Mesenchymal stem cell (in vitro differentiated cells and primary cell): Measurements from ENCODE around the gene SRCAP.
A peak's percentile ranks its signal among the peaks of the same experiment; 100 is the strongest.

Source experiments
- DNase-seq: peaks from one replicate; pipeline ENCODE4 v3.0.0-alpha.2; 2013
- H2AFZ ChIP-seq: one replicate; pipeline ENCODE4 v1.6.1; 2013; ENCODE audit warnings: low read depth, mild to moderate bottlenecking, control low read depth, inconsistent platforms, low read length, moderate library complexity
- H2AK5ac ChIP-seq: 2 replicates; pipeline ENCODE4 v1.6.1; 2013; ENCODE audit warnings: low read length, moderate library complexity, mild to moderate bottlenecking, inconsistent platforms; ENCODE audit not compliant: severe bottlenecking
- H2BK120ac ChIP-seq: one replicate; pipeline ENCODE4 v1.6.1; 2013; ENCODE audit warnings: low read depth, mild to moderate bottlenecking, inconsistent platforms, low read length, moderate library complexity
- H2BK12ac ChIP-seq, 2 experiments: one replicate each; pipeline ENCODE4 v1.6.1; 2013; ENCODE audit warnings: inconsistent platforms in 2 of 2, low read length in 2 of 2, mild to moderate bottlenecking in 2 of 2, moderate library complexity in 2 of 2, control low read depth in 1 of 2
- H2BK15ac ChIP-seq: one replicate; pipeline ENCODE4 v1.6.1; 2013; ENCODE audit warnings: mild to moderate bottlenecking, low read depth, inconsistent platforms; ENCODE audit not compliant: poor library complexity, severe bottlenecking
- H2BK5ac ChIP-seq: 2 replicates; pipeline ENCODE4 v1.6.1; 2013; ENCODE audit warnings: low read depth, mild to moderate bottlenecking, low read length, control low read depth, inconsistent platforms; ENCODE audit not compliant: poor library complexity, severe bottlenecking
- H3K14ac ChIP-seq, 2 experiments: one replicate each; pipeline ENCODE4 v1.6.1; 2013; ENCODE audit warnings: inconsistent platforms in 2 of 2, low read length in 2 of 2, control low read depth in 1 of 2, mild to moderate bottlenecking in 1 of 2, moderate library complexity in 1 of 2
- H3K18ac ChIP-seq, 2 experiments: one replicate each; pipeline ENCODE4 v1.6.1; 2013; ENCODE audit warnings: inconsistent platforms in 2 of 2, low read length in 2 of 2, control low read depth in 1 of 2, low read depth in 1 of 2, mild to moderate bottlenecking in 1 of 2
- H3K23ac ChIP-seq, 2 experiments: one replicate each; pipeline ENCODE4 v1.6.1; 2013; ENCODE audit warnings: inconsistent platforms in 2 of 2, low read length in 2 of 2, mild to moderate bottlenecking in 2 of 2, moderate library complexity in 2 of 2, control low read depth in 1 of 2
- H3K27ac ChIP-seq: 2 replicates; pipeline ENCODE4 v1.5.1; 2013; ENCODE audit warnings: mild to moderate bottlenecking, moderate library complexity, low read length, control low read depth, inconsistent platforms; ENCODE audit not compliant: poor library complexity, severe bottlenecking
- H3K27me3 ChIP-seq, 2 experiments: 2 replicates each; pipeline versions ENCODE4 v1.6.1 to v1.7.0; 2013; ENCODE audit warnings: low read length in 2 of 2, mild to moderate bottlenecking in 2 of 2, moderate library complexity in 2 of 2, control low read depth in 1 of 2, inconsistent platforms in 1 of 2; ENCODE audit not compliant: control insufficient read depth in 1 of 2, insufficient read depth in 1 of 2
- H3K36me3 ChIP-seq, 2 experiments: 2 replicates each; pipeline versions ENCODE4 v1.6.1 to v1.7.0; 2013; ENCODE audit warnings: low read length in 2 of 2, control low read depth in 1 of 2, inconsistent platforms in 1 of 2, low read depth in 1 of 2, mild to moderate bottlenecking in 1 of 2; ENCODE audit not compliant: insufficient read depth in 2 of 2, control insufficient read depth in 1 of 2
- H3K4ac ChIP-seq, 2 experiments: one replicate each; pipeline ENCODE4 v1.6.1; 2013; ENCODE audit warnings: inconsistent platforms in 2 of 2, low read length in 2 of 2, mild to moderate bottlenecking in 2 of 2, moderate library complexity in 2 of 2, control low read depth in 1 of 2, low read depth in 1 of 2
- H3K4me1 ChIP-seq: 2 replicates; pipeline ENCODE4 v1.6.1; 2013; ENCODE audit warnings: low read depth, low read length, control low read depth; ENCODE audit not compliant: control insufficient read depth, insufficient read depth
- H3K4me2 ChIP-seq: 2 replicates; pipeline ENCODE4 v1.6.1; 2013; ENCODE audit warnings: low read length, mild to moderate bottlenecking, inconsistent platforms; ENCODE audit not compliant: poor library complexity, severe bottlenecking
- H3K4me3 ChIP-seq, 2 experiments: 2 replicates each; pipeline versions ENCODE4 v1.5.1 to v1.7.0; 2013; ENCODE audit warnings: low read length in 2 of 2, mild to moderate bottlenecking in 2 of 2, control low read depth in 1 of 2, low read depth in 1 of 2; ENCODE audit not compliant: insufficient read depth in 1 of 2
- H3K79me1 ChIP-seq: replicated peaks from 2 replicates; pipeline ENCODE4 v1.6.1; 2013; ENCODE audit warnings: mild to moderate bottlenecking, control low read depth, low read length, inconsistent platforms; ENCODE audit not compliant: poor library complexity, severe bottlenecking
- H3K9ac ChIP-seq: 2 replicates; pipeline ENCODE4 v1.7.0; 2013; ENCODE audit warnings: mild to moderate bottlenecking, low read length, moderate library complexity
- H3K9me3 ChIP-seq: 2 replicates; pipeline ENCODE4 v1.7.0; 2013; ENCODE audit warnings: mild to moderate bottlenecking, low read length; ENCODE audit not compliant: control insufficient read depth
- H4K8ac ChIP-seq: one replicate; pipeline ENCODE4 v1.6.1; 2013; ENCODE audit warnings: inconsistent platforms, mild to moderate bottlenecking, low read length, moderate library complexity
- H4K91ac ChIP-seq: one replicate; pipeline ENCODE4 v1.6.1; 2013; ENCODE audit warnings: mild to moderate bottlenecking, low read length, inconsistent platforms
- WGBS: methylation state at CpG from one replicate; pipeline ENCODE4 v1.1.7; 2013; ENCODE audit warnings: mixed read lengths; 5-methylcytosine and 5-hydroxymethylcytosine counted together

SRCAP gene

GRCh38 chr16:30698139-30698815 lies 694 bp upstream of the SRCAP start:
- Histone ChIP-seq H2BK15ac (peak overlapping the region; percentile 100), H3K27me3 (no peaks in the 10 kb centered on the region), H3K9me3 (no peaks in the 10 kb centered on the region), H3K79me1 (peaks cover 4% of the 10 kb centered on the region), H3K4me3 (peak overlapping the region; percentile 98 to 99), H3K23ac (peak overlapping the region in 1 of 2 experiments; percentile 99), H3K36me3 (peaks cover 21 to 32% of the 10 kb centered on the region in 2 experiments), H2BK12ac (peak overlapping the region in 1 of 2 experiments; percentile 45), H2AK5ac (peak overlapping the region; percentile 73), H3K4me1 (peaks cover 9% of the 10 kb centered on the region), H4K91ac (peak overlapping the region; percentile 100), H3K27ac (peak overlapping the region; percentile 100), H3K9ac (peak overlapping the region; percentile 100), H3K14ac (peak overlapping the region; percentile 81 to 100), H2AFZ (peak overlapping the region; percentile 83), H3K4ac (peak overlapping the region; percentile 99 to 100), H3K4me2 (peak overlapping the region; percentile 94), H4K8ac (peak overlapping the region; percentile 100), H2BK120ac (peak overlapping the region; percentile 91), H3K18ac (peak overlapping the region; percentile 100), H2BK5ac (peak overlapping the region; percentile 100)
- peak; percentile 97 for DNase-seq
- WGBS, result 1% methylated on average over 29 of the region's 76 CpGs

- no peak overlapping the region for H2BK12ac ChIP-seq
- H3K79me1 ChIP-seq, result peaks cover 11% of the 10 kb centered on the region
- no peak overlapping the region for H2BK120ac ChIP-seq
- no peak overlapping the region for H3K18ac ChIP-seq
- H3K23ac ChIP-seq, result no peak overlapping the region
- H3K9me3 ChIP-seq, result no peaks in the 10 kb centered on the region
- no peak overlapping the region for H2BK5ac ChIP-seq
- H3K27me3 ChIP-seq, result no peaks in the 10 kb centered on the region
- H2AFZ ChIP-seq, result no peak overlapping the region
- H3K36me3 ChIP-seq, result peaks cover 29 to 44% of the 10 kb centered on the region in 2 experiments
- 71% methylated on average over 6 of the region's 8 CpGs for WGBS
- peak overlapping the region; percentile 100 for H3K9ac ChIP-seq
- peak overlapping the region; percentile 82 for H3K27ac ChIP-seq
- no peak for DNase-seq
- H3K4me2 ChIP-seq, result peak overlapping the region; percentile 94
- peaks cover 8% of the 10 kb centered on the region for H3K4me1 ChIP-seq
- no peak overlapping the region for H4K8ac ChIP-seq
- H2BK15ac ChIP-seq, result no peak overlapping the region
- H2AK5ac ChIP-seq, result peak overlapping the region; percentile 49
- peak overlapping the region in 1 of 2 experiments; percentile 28 for H3K14ac ChIP-seq
- H4K91ac ChIP-seq, result no peak overlapping the region
- H3K4ac ChIP-seq, result peak overlapping the region in 1 of 2 experiments; percentile 88
- H3K4me3 ChIP-seq, result peak overlapping the region; percentile 98 to 99
These were observed 686 bp downstream of the SRCAP start for GRCh38 chr16:30699615-30700099.

GRCh38 chr16:30700491-30700890 lies 1.5 kb downstream of the SRCAP start:
- peak overlapping the region; percentile 38 for H3K4me2 ChIP-seq
- peak; percentile 11 for DNase-seq
- H3K9me3 ChIP-seq, result no peaks in the 10 kb centered on the region
- peak overlapping the region; percentile 100 for H3K9ac ChIP-seq
- H3K4me3 ChIP-seq, result peak overlapping the region; percentile 8 to 98
- peaks cover 37 to 51% of the 10 kb centered on the region in 2 experiments for H3K36me3 ChIP-seq
- no peak overlapping the region for H4K91ac ChIP-seq
- peak overlapping the region in 1 of 2 experiments; percentile 91 for H3K23ac ChIP-seq
- H2BK12ac ChIP-seq, result peak overlapping the region in 1 of 2 experiments; percentile 26
- peaks cover 13% of the 10 kb centered on the region for H3K79me1 ChIP-seq
- H3K4me1 ChIP-seq, result peaks cover 8% of the 10 kb centered on the region
- H3K18ac ChIP-seq, result no peak overlapping the region
- peak overlapping the region; percentile 48 for H3K27ac ChIP-seq
- no peak overlapping the region for H3K14ac ChIP-seq
- no peak overlapping the region for H2BK120ac ChIP-seq
- H4K8ac ChIP-seq, result no peak overlapping the region
- WGBS, result 76% methylated on average over 9 of the region's 9 CpGs
- no peak overlapping the region for H2BK5ac ChIP-seq
- no peak overlapping the region for H2BK15ac ChIP-seq
- no peak overlapping the region for H2AK5ac ChIP-seq
- no peaks in the 10 kb centered on the region for H3K27me3 ChIP-seq
- no peak overlapping the region for H2AFZ ChIP-seq
- H3K4ac ChIP-seq, result no peak overlapping the region

GRCh38 chr16:30700971-30701370 lies 2.0 kb downstream of the SRCAP start:
- peaks cover 8% of the 10 kb centered on the region for H3K4me1 ChIP-seq
- no peak overlapping the region for H3K18ac ChIP-seq
- H2BK5ac ChIP-seq, result no peak overlapping the region
- peaks cover 42 to 56% of the 10 kb centered on the region in 2 experiments for H3K36me3 ChIP-seq
- H2AK5ac ChIP-seq, result no peak overlapping the region
- H3K4me2 ChIP-seq, result peak overlapping the region; percentile 38
- H2BK12ac ChIP-seq, result no peak overlapping the region
- H2AFZ ChIP-seq, result no peak overlapping the region
- H4K8ac ChIP-seq, result no peak overlapping the region
- no peak overlapping the region for H4K91ac ChIP-seq
- H3K4me3 ChIP-seq, result peak overlapping the region in 1 of 2 experiments; percentile 98
- no peak overlapping the region for H3K14ac ChIP-seq
- H3K27me3 ChIP-seq, result no peaks in the 10 kb centered on the region
- H2BK120ac ChIP-seq, result no peak overlapping the region
- H3K79me1 ChIP-seq, result peaks cover 16% of the 10 kb centered on the region
- no peak overlapping the region for H2BK15ac ChIP-seq
- H3K9ac ChIP-seq, result peak overlapping the region; percentile 100
- H3K27ac ChIP-seq, result peak overlapping the region; percentile 48
- 100% methylated on average over 4 of the region's 5 CpGs for WGBS
- H3K4ac ChIP-seq, result no peak overlapping the region
- no peak for DNase-seq
- no peaks in the 10 kb centered on the region for H3K9me3 ChIP-seq
- no peak overlapping the region for H3K23ac ChIP-seq
